AG10803 (cell line): ENCODE results near the gene C1orf146.

ENCODE experiments used
- DNase-seq: peaks from one replicate; pipeline ENCODE4 v3.0.0; 2010; ENCODE audit warnings: low read depth
- H3K4me3 ChIP-seq: 2 replicates; pipeline ENCODE4 v1.5.1; 2011; ENCODE audit warnings: mild to moderate bottlenecking, low read length, control low read depth
- TF ChIP-seq, protein P1 (sequence below): conservative IDR thresholded peaks from 2 replicates; pipeline ENCODE4 v1.5.1; 2011; ENCODE audit warnings: mild to moderate bottlenecking, low read length, control low read depth, inconsistent platforms

Gene C1orf146

DNA sequence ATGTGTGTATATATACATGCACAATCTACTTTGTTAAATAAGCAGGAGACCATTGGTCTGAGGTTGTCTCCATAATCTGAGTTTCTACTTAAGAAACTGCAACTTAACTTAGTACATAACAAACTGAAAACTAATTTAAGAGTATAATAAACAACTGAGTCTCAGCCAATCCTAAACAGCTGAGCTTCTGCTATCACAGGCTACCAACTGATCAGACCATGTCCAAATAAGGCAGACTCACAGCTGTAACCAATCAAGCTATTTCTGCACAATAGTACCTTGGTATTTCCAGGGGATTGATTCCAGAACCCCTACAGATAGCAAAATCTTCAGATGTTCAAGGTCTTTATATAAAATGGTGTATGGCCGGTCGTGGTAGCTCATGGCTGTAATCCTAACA, 26.0 kb upstream of the C1orf146 start:
- DNase-seq = no peak
- TF ChIP-seq, protein P1, sequence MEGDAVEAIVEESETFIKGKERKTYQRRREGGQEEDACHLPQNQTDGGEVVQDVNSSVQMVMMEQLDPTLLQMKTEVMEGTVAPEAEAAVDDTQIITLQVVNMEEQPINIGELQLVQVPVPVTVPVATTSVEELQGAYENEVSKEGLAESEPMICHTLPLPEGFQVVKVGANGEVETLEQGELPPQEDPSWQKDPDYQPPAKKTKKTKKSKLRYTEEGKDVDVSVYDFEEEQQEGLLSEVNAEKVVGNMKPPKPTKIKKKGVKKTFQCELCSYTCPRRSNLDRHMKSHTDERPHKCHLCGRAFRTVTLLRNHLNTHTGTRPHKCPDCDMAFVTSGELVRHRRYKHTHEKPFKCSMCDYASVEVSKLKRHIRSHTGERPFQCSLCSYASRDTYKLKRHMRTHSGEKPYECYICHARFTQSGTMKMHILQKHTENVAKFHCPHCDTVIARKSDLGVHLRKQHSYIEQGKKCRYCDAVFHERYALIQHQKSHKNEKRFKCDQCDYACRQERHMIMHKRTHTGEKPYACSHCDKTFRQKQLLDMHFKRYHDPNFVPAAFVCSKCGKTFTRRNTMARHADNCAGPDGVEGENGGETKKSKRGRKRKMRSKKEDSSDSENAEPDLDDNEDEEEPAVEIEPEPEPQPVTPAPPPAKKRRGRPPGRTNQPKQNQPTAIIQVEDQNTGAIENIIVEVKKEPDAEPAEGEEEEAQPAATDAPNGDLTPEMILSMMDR = no peak
- no peak overlapping the region for H3K4me3 ChIP-seq

GRCh38 chr1:92192246-92192645, 25.5 kb upstream of the C1orf146 start:
- DNase-seq = no peak
- TF ChIP-seq, protein P1 = no peak
- no peak overlapping the region for H3K4me3 ChIP-seq

GRCh38 chr1:92194511-92194910, 23.2 kb upstream of the C1orf146 start:
- TF ChIP-seq, protein P1 = no peak
- DNase-seq = no peak

DNA sequence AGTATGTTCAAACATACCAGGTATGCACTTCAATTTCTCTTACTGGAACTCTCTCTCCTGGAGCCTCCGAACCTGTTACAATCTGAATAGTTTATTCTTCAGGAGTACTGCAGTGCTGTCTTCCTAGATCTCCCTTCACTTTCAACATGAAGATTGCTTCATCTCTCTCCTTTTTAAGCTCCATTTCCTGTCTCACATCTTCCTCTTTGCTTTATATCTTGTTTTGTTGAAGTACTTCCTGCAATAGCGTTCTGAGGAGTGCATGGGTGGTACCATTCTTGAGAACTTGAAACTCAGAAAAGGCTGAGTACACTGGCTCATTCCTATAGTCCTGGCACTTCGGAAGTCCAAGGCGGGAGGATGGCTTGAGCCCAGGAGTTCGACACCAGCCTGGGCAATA, 15.7 kb upstream of the C1orf146 start:
- DNase-seq = no peak
- TF ChIP-seq, protein P1 = no peak
- H3K4me3 ChIP-seq = no peak overlapping the region

More at GRCh38 chr1:92194511-92194910, 23.2 kb upstream of the C1orf146 start:
- H3K4me3 ChIP-seq = no peak overlapping the region

DNA sequence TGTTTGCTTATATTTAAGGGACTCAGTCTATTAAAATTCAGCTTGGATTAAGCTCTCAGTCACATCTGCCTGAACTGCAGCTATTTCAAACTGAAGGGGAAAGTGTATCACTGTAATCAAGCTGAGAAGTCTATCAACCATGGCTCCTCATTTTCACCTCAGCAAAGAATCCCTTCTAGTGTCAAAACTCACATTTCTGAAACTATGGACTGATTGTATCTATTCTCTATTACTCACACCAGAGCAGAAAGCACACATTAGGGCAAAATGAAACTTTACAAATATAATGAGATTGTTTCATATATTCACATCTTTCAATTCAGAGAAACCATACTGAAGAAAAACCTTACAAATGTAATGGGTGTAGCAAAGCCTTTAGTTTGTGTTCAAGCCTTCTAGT, 14.6 kb upstream of the C1orf146 start:
- TF ChIP-seq, protein P1 = no peak
- no peak for DNase-seq
- no peak overlapping the region for H3K4me3 ChIP-seq

DNA sequence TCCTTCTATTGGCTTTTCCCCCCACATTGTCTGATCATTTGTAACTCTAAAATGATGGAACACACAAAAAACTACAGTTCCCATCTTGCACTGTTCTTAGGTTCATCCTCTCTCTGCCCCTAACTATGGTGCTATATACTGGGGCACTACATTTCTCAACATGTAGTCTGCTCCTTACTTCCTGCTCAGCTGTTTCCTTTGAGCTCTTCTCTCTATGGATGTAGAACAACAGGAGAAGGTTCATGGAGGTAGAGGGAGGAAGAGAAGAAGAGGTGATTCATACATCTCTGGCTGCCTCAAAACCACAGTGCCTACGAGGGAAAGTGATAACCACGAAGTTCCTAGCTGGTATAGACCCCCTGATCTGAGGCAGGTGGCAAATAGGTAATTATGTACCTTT, 7.0 kb upstream of the C1orf146 start:
- TF ChIP-seq, protein P1 = no peak
- no peak overlapping the region for H3K4me3 ChIP-seq
- no peak for DNase-seq

DNA sequence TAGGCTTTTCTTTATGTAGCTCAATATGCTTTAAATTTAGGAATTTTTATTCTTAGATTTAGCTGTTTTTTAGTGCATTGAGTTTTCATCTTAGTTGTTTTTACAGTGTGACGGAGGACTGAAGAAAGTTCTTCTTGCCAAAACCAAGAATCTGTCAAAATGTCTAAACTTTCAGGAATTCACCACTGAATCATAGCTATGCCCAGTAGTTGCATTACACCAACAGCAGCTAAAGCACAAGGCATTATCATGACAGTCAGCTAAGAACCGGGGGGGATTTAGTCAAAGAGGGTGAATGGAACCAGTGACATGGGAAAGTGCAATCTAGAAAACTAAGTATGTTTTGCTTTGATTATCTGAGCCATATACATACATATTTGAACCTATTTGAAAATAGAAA, 6.5 kb upstream of the C1orf146 start:
- H3K4me3 ChIP-seq = no peak overlapping the region
- peak; percentile 59 for DNase-seq
- TF ChIP-seq, protein P1 = no peak
